Fibroblast of skin of left biceps (primary cell): Measurements from ENCODE around the gene AUP1.

ENCODE experiments used
- DNase-seq, 2 experiments: peaks; one replicate each; pipeline ENCODE4 v3.0.0-alpha.2; 2013; ENCODE audit warnings: low read depth in 2 of 2

AUP1 gene

DNA sequence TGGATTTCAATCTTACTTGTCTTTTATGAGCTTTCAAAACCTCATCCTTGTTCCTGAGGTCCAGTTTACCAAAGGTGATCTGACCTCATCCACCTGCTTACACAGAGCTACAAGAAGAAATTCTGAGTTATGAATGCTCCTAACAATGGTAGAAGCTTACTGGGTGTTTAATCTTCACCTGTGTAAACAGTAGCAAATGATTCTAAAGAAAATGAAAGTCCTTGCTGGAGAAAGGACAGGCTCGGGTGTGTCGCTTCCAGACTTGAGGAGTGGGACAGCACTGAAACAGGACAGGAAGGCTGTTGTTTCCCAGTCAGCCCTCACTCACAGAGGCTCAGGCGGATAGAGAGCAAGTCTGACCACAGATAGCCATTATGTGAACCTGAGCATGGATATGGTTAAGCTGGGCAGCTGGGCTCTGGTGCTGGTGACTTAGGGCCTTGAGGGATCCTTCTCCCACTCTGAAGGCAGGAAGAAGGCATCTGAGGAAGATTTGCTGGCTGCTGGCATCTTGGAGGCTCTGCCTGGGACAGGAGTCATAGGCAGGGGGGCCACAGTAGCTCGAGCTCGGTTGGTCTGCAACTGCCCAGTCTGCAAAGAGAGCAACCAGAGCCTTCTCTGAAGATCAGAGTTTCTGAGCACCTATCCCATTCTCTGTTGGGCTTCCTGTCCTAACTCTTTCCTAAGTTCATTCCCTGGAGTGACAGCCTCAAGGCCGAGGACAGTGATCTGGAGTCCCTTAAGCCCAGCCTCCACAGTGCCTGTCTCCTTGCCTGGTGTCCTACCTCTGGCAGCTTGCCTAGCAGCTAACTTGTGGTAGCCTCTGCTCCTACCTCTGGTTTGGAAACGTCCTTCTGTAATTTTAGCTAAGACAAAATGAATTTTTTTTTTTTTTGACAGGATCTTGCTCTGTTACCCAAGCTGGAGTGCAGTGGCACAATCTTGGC lies 29.1 kb upstream of the AUP1 start:
- no peak for DNase-seq

DNA sequence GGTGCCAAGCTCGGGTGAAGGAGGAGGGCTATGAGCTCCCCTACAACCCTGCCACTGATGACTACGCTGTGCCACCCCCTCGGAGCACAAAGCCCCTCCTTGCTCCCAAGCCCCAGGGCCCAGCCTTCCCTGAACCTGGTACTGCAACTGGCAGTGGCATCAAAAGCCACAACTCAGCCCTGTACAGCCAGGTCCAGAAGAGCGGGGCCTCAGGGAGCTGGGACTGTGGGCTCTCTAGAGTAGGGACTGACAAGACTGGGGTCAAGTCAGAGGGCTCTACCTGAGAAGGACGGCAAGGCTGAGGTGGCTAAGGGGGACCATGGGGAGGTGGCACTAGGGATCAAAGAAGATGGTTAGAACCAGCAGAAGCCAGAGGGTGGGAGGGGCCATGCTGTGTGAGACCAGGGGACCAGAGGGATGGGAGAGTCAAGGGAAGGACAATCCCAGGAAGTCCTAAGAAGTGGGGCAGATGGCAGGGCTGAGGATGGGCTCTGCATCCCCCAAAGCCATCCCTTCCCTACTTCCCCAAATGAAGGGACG lies 27.4 kb upstream of the AUP1 start:
- no peak for DNase-seq

DNA sequence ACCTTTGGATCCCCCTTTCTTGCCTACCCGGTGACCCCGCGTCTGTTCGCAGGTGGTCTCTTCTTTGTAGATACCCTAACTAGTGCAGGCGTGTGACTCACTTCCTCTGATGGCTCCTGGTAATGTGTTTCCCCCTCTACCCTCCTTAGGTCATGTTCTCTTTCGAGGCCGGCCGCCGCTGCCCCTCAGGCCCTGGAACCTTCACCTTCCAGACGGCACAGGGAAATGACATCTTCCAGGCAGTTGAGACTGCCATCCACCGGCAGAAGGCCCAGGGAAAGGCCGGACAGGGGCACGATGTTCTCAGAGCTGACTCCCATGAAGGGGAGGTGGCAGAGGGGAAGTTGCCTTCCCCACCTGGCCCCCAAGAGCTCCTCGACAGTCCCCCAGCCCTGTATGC lies 26.7 kb upstream of the AUP1 start:
- no peak for DNase-seq

DNA sequence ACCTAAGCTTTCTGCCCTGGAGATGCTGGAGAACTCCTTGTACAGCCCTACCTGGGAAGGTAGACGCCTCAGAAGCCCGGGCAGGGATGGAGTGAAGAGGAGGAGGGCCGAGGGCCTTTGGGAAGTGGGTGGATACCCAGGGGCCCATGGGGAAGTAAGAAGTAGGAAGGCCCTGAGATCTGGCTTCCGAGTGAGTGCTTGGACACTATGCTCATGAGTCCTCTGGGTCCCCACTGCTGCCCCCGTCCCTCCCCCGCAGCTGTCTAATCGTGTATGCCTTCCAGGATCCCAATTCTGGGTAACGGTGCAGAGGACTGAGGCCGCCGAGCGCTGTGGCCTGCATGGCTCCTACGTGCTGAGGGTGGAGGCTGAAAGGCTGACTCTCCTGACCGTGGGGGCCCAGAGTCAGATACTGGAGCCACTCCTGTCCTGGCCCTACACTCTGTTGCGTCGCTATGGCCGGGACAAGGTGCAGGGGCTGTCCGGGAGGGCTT lies 26.2 kb upstream of the AUP1 start:
- DNase-seq: no peak

DNA sequence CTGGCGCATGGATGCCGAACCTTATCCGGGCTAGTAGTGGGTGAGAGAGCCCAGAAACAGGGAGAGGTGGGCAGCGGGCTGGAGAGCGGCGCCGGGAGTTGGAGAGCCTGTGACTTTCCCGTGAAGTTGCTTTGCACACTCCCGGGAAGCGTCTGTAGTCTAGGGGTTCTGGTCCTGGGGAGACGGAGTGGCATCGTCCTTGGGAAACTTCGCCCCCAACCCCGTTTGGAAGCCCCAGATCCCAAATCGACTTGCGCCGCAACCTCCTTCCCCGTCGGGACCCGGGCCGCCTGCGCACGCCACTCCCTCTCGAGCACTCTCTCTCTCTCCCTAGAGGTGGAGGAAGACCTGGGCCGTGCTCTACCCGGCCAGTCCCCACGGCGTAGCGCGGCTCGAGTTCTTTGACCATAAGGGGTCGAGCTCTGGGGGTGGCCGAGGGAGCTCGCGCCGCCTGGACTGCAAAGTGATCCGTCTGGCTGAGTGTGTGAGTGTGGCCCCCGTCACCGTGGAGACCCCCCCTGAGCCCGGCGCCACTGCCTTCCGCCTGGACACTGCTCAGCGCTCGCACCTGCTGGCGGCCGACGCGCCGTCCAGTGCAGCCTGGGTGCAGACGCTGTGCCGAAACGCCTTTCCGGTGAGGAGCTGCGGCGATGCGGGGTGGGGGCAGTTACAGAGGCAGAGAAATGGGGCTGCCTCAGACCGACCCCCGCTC lies 25.5 kb upstream of the AUP1 start:
- no peak for DNase-seq

DNA sequence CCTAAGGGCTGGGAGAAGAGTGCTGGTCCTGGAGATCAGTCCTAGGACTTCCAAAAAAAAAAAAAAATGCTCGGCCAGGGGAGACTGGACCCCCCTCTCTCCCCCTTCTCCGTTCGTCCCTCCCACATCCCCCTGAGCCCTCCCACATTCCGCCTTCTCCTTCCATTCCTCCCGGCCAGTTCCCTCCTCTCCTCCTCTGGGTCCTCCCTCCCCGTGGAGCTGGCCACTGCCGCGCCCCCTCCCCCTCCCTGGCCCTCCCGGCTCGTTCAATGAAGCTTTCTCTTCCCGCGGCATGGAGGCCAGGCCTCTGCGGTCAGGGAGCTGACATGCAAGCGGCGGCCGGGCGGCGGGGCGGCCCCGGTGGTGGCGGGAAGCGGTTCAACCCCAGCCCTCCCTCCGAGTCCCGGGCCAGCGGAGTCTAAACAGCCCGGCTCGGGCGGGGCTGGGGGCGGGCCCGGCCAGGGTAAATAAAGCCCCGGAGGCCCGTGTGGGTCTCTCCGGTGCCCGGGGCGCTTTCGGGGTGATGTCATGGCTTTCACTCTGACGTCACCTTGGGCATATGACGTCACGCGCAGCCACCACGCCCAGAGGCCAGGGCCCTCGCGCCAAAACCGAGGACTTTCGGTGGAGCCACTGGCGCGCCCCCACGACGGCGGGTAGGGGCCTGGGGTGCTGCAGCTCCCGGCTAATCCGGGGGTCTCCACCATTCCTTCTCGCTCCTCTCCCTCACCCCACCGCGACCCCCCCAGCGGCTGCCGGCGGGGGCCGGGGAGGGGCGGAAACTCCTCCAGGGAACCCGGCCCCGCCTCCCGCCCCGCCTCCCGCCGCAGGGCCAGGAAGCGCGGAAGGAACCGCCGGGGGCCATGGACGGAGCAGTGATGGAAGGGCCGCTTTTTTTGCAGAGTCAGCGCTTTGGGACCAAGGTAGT lies 24.6 kb upstream of the AUP1 start, which contains the start of the genes DOK1 and LOXL3:
Gene DOK1, plus strand, starts transcription at position 829 of the 928 bp plus-strand sequence. Its CDS starts 35 bp downstream, at position 864.
Gene LOXL3, minus strand, starts transcription at position 51 of the 928 bp plus-strand sequence. CDS start 1,308 bp downstream, outside the sequence.
- peak; percentile 79 to 82 for DNase-seq

DNA sequence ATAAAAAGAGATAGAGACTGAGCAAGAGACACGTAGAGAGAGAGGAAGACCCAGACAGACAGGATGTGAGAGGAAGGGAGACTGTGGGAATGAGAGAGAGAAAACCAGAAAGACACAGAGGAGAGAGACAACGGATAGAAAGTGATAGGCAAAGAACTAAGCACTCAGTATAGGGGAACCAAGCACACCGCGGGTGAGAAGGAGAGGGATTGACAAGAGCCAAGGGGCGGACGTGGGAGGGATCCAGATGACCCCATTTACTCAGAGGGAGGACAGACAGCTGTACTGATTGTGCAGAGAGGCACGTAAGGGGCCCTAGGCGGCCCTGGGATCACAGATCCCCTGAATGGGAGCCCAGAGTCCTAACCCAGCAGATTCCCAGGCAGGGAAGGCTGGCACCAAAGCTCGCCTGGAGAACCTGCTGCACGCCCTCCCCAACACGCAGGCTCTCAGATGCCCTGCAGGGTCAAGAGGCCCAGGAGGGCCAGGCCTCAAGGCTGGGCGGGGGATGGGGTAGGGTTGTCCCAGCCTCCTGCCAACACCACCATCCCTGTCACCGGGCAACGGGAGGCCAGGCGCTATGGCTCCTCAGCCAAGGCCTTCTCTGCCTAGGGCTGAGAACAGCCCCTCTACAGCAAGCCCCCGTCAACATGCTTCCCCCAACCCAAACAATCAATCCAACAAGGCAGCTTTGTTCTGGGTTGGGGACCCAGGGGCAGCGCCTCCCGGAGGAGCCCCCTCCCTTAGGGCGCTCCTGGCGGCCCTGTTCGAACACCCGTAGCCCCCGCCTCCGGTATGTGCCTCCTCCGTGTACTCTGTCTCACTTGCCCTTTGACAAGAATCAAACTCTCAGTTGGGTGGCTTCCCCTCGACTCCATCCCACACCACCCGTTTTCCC lies 23.7 kb upstream of the AUP1 start:
- DNase-seq: no peak

DNA sequence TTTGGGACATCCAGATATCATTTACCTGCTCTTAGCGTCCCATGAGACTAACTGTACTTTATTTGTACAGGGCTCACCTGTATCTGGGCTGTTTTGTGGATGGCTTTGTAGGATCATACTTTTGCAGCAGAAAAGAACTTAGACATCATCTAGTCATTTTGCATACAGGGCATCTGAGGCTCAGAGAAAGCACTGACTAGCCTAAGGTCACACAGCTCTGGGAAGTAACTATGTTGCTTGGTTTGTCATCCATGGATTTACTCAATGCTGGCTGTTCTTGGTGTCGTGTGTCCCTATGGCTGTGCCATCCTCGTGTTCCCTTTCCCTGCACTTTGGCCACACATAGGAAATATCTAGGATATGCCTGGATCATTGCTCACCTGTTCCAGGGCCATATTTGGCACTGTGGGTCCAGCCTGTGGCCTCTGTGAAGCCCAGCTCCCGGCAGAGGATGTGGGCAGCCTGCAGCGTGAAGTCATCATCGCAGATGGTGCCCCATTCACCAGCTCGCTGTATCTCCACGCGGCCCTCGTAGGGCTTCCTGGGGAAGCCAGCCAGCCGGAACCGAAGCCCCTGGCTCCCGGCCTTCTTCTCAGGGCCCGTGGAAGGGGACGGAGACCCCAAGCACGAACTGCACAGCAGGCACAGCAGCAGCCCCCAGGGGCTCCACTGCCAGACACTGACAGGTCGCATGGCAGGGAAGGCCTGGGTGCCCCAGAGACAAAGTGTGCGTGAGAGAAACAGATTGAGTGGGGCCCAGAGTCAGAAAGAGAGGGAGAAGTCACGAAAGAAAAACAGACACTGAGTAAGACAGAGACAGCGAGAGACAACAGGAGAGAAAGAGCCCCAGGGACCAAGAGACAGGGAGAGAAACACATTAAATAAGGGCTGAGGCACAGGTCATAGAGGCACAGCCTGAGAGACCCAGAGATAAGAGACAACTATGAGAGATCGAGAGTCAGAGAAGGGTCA lies 22.7 kb upstream of the AUP1 start:
- no peak for DNase-seq

DNA sequence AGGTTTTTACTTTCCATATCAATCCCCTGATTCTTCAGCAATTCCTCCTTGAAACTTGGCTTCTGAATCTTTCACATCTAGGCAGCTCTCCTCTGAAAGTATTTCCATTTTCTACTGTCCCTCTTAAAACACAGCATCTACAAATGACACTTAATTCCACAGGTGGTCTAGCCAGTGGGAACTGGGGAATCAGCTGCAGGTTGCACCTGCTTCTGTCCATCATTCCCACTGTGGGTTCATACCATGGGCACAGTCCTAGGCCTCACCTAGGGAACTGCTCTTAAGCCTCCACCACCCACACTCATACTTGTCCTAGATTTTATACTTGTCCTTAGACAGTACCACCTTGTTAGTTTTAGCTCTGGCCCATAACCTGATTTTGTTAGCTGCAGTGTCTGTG lies 22.0 kb upstream of the AUP1 start:
- DNase-seq: no peak

DNA sequence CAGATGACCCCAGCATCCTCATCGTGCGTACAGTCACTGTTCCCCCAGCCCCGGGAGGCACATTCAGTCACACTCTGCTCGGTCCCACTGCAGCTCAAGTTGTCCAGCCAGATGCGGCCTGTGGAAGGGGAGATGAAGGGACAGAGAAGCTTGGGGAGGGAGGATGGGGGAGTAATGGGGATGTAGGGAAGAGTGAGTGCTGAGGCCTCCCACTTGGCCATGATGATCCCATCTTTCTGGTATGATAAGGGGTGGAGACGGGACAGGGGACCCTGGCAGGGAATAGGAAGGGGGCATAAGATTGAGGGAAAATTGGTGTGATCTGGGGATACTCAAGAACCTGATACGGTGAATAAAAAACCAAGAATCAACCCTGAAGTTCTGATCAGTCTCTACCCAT lies 20.7 kb upstream of the AUP1 start:
- DNase-seq: no peak

DNA sequence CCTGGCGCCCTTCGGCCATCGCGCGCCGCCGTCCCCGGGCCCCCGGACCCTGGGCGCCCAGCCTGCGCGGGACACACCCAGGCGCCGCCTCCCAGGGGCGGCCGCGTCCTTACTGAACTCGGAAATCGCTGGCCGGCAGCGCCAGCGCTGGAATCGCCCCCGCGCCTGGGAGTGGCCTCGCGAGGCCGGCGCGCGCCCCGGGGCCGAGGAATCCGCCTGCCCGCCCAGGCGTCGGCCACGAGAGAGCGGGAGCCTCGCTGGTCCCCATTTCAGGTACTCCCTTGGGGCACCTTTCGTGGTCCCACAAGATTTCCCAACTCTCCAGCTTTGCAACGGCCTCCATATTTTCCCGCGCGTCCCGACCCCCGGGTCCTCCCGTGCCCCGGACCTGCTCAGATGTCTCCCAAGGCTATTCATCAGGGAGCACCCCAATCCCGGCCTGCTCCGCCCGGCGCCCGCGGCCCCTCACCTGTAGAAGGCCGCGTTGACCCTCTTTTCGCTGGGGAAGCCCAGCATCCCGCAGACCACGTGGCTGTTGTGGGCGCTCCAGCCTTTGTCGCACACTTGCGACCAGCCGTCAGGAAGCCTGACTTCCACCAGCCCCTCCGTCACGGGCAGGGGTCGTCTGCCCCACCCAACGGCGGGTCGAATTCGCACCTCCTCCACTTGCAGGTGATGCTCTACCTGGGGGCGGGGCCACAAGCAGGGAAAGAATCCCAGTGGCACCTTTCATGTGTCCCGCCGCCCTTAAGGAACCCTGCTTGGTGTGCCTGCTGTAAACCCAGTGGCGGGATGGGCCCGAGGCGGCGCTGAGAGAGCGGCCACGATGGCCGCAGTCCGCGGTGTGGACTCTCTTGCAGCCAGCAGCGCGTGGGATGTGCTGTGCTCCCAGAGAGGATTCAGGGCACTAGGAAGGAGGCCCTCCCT lies 19.7 kb upstream of the AUP1 start:
- DNase-seq: no peak

DNA sequence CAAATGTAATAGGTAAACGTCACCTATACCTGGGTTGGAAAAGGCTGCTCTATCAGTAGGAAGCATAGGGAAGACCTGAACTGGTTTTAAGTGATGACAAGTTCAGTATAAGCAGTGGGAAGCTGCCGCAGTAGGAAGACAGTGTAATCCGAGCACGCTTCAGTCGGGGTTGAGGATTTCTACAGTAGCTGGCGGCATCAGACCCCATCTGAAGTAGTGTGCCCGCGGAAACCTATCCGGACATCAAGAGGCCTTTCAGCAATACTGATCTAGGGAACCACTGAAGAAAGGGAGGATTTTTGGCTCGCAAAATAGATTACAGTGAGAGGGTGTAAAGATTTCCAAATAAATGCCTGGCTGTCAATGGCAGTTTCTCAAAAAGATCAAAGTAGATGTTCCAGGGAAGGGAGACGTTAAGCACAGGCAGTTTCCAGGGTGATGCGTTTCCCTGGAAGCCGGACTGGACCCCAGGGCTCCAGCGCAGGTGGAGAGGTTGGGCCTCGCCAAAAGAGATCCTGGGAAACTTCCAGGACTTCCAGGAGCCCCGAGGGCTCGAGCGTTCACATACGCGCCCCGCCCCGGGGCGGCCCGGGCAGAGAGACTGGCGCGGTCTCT lies 18.9 kb upstream of the AUP1 start:
- no peak for DNase-seq

DNA sequence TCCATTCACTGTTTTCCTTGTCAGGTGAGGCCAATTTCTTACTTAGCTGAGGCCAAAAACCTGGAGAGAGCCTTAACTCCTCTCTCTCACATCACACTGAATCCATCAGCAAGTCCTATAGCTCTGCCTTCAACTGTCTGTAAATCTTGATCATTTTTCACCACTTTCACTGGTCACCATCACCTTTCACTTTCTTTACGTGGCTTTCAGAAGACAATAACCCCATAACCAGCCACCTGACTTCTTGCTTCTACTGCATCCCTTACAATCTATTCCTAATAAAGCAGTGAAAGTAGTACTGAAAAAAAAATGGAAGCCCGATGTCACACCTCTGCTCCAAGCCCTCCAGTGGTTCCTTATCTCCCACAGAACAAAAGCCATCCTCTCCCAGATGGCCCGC lies 16.5 kb upstream of the AUP1 start:
- DNase-seq: no peak

DNA sequence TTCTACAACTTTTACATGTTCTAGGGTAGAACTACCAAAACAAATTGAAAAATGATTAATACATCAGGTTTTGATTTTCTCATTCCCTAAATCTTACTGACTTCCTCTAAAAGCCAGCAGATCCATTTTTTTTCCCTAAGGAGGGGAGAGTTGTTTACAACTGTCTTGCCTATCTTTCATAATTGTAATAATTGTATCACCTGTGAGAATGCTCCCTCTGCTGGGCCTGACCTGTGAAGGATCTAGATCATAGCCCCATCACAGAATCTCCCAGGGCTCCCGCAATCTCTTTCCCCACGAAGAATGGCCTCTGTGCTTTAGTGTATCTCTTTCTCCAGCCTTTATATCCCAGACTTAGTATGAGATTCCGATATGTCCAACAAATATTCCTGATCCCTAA lies 15.1 kb upstream of the AUP1 start:
- DNase-seq: no peak

DNA sequence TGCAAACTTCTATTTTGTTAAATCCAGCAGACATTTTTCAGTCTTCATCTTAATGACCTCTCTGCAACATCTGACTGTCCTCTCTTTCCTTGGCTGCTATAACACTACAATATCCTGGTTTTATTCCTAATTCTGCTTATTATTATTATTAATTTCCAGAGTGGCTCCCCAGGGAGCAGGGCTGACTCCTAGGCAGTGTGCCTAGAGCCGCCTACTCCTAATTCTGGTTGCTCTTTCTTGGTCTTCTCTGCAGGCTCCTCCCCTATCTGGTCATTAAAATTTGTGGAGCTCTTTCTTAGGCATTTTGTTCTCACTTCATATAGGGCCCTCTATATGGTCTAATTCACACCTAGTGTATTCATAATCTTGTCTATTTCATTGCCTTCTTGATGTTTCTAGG lies 13.5 kb upstream of the AUP1 start:
- no peak for DNase-seq

DNA sequence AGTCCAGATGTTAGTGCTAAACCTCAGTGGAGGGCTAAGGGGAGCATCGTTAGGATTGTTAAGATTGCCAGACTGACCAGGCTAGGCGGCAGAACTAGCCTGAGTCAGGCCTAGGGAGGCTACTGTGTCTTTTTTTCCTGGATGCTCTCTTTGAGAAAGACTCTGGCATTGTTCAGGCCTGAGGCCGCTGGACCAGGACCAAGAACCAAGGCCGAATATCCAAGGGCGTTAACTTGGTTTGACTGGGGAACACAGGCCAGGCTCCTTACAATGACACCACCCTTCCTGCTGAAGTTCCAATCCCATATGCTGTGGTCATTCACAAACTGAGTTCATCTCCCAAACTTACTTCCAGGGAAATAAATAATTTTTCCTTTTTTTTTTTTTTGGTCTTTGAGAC lies 10.8 kb upstream of the AUP1 start:
- no peak for DNase-seq

DNA sequence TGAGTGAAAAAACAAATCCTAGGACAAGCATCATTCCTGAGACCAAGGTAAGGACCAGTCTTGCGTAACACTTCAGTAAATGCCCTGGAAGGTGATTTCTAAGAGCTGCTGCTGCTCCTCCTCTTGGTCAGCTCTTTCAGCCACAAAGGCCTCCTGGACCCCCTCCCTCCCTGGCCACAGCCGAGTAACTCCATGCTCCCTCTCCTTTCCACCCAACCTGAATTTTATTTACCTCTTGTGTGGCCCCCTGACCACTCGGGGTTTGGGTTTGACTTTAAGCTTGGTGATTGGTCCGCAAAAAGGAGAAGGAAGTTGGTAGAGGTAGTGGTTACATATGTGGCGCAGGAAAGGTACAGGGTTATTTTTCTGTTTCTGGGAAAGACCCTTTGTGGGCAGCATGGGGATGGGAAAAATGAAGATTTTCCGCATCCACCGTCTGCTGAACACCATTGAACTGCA lies 9.4 kb upstream of the AUP1 start:
- no peak for DNase-seq
